ENCODE measurements around the gene FTSJ1.
A peak's percentile ranks its signal among the peaks of the same experiment; 100 is the strongest.
"Not testable (repeated sequence)": the region's sequence is repeated elsewhere in the genome, so short reads cannot be mapped to it uniquely, and the experiment has no call there.

Gene FTSJ1

GRCh38 chrX:48504261-48504660 lies 28.3 kb downstream of the FTSJ1 start:
- no peak for DNase-seq

- no peak for DNase-seq
Measured at GRCh38 chrX:48505481-48505880, 29.5 kb downstream of the FTSJ1 start.

- no peak for DNase-seq
Measured at GRCh38 chrX:48507246-48507645, 31.2 kb downstream of the FTSJ1 start.

GRCh38 chrX:48508400-48509244 lies 32.6 kb downstream of the FTSJ1 start, which contains the start of gene PORCN:
Gene PORCN, plus strand, starts transcription at chrX:48508992. Its CDS starts 829 bp downstream, at chrX:48509821.
- DNase-seq, result peak; percentile 14

GRCh38 chrX:48509245-48509590 lies 33.2 kb downstream of the FTSJ1 start:
- DNase-seq, result no peak

GRCh38 chrX:48509619-48510018 lies 33.6 kb downstream of the FTSJ1 start:
- no peak for DNase-seq

GRCh38 chrX:48511560-48511959 lies 35.6 kb downstream of the FTSJ1 start:
- no peak for DNase-seq

GRCh38 chrX:48512371-48512935 lies 36.5 kb downstream of the FTSJ1 start:
- DNase-seq, result no peak

GRCh38 chrX:48513670-48514069 lies 37.7 kb downstream of the FTSJ1 start:
- DNase-seq, result no peak

GRCh38 chrX:48514126-48514806 lies 38.3 kb downstream of the FTSJ1 start:
- DNase-seq, result no peak

GRCh38 chrX:48514868-48515460 lies 39.0 kb downstream of the FTSJ1 start:
- no peak for DNase-seq

- no peak for DNase-seq
Measured at GRCh38 chrX:48515842-48516241, 39.8 kb downstream of the FTSJ1 start.

GRCh38 chrX:48516285-48516684 lies 40.3 kb downstream of the FTSJ1 start:
- no peak for DNase-seq

GRCh38 chrX:48516987-48517386 lies 41.0 kb downstream of the FTSJ1 start:
- DNase-seq, result no peak

GRCh38 chrX:48519481-48519880 lies 43.5 kb downstream of the FTSJ1 start:
- not testable (repeated sequence) for DNase-seq

GRCh38 chrX:48520455-48520854 lies 44.5 kb downstream of the FTSJ1 start:
- no peak for DNase-seq

GRCh38 chrX:48520976-48521352 lies 45.0 kb downstream of the FTSJ1 start:
- DNase-seq, result peak; percentile 6

- DNase-seq, result peak; percentile 87
Measured at GRCh38 chrX:48521353-48522243, 45.6 kb downstream of the FTSJ1 start, which contains the start of gene EBP. Gene EBP, plus strand, starts transcription at chrX:48521808. Its CDS starts 1,964 bp downstream, at chrX:48523772.

- DNase-seq, result no peak
Measured at GRCh38 chrX:48522291-48522690, 46.3 kb downstream of the FTSJ1 start.

- no peak for DNase-seq
Measured at GRCh38 chrX:48523682-48524081, 47.7 kb downstream of the FTSJ1 start.

GRCh38 chrX:48525853-48526252 lies 49.9 kb downstream of the FTSJ1 start:
- DNase-seq, result not testable (repeated sequence)

GRCh38 chrX:48530736-48531135 lies 54.7 kb downstream of the FTSJ1 start:
- DNase-seq, result no peak
